HepG2 (cell line): ENCODE measurements around the gene KCNK7. TPM values are rescaled to one million over a fixed set of nuclear protein-coding genes. Genes with fewer than 3 reads are reported as not detected.

ENCODE experiments used
- ATAC-seq: fragments of 200-7000 bp; cut with Tn5 transposase; 3 replicates; pipeline ENCODE4 v1.9.1; 2020; ENCODE audit warnings: mild to moderate bottlenecking, moderate library complexity
- BruUV-seq: library from RNA; stranded (reverse); fragments of 400-500 nt; replicated peaks from 2 replicates; lab custom pipeline; 2021; lab: Mats Ljungman, UMichigan
- CTCF ChIA-PET: fragments of 300-600 bp; formaldehyde crosslinking; extraction: SDS; loops from one replicate; lab custom pipeline; 2021; ENCODE audit warnings: low total read pairs, inconsistent platforms, low intra/inter-chr PET ratio; lab: Yijun Ruan, JAX
- POLR2A ChIA-PET: fragments of 350-600 bp; sonication (Branson Sonifier 250); formaldehyde crosslinking; loops from one replicate; lab custom pipeline; 2020; ENCODE audit warnings: antibody characterized with exemption, inconsistent platforms; lab: Yijun Ruan, JAX
- DNase-seq: peaks from one replicate; pipeline ENCODE4 v3.0.0-alpha.2; 2015; ENCODE audit warnings: low spot score
- FAIRE-seq: peaks from 3 replicates; lab custom pipeline; 2011; peaks lifted over from hg19 to GRCh38; lab: Jason Lieb, UNC
- H2AFZ ChIP-seq: one replicate; pipeline ENCODE4 v1.6.1; 2011; ENCODE audit warnings: low read length, inconsistent platforms
- H3K27ac ChIP-seq: fragments of 300-600 bp; 3 replicates; pipeline ENCODE4 v1.8.0; 2011; ENCODE audit warnings: mixed run types, mild to moderate bottlenecking, mixed read lengths, low read length, inconsistent platforms; ENCODE audit not compliant: insufficient read depth; ENCODE audit errors: extremely low read length
- H3K27me3 ChIP-seq, 2 experiments: fragments of 200-600 bp in 1 of 2; 2 replicates in 1 of 2; 3 replicates in 1 of 2; pipeline versions ENCODE4 v1.6.0 to v1.8.0; 2011; ENCODE audit warnings: low read length in 2 of 2, mild to moderate bottlenecking in 2 of 2, moderate library complexity in 2 of 2, inconsistent platforms in 1 of 2; ENCODE audit not compliant: insufficient read depth in 2 of 2, control insufficient read depth in 1 of 2
- H3K36me3 ChIP-seq, 2 experiments: fragments of 200-600 bp in 1 of 2; replicated peaks in 1 of 2; 2 replicates in 1 of 2; 3 replicates in 1 of 2; pipeline versions ENCODE4 v1.5.1 to v1.8.0; 2011; ENCODE audit warnings: low read length in 2 of 2, inconsistent platforms in 1 of 2; ENCODE audit not compliant: insufficient read depth in 2 of 2, control insufficient read depth in 1 of 2
- H3K4me1 ChIP-seq: 2 replicates; pipeline ENCODE4 v1.5.1; 2012; ENCODE audit warnings: low read length, inconsistent platforms; ENCODE audit not compliant: insufficient read depth
- H3K4me2 ChIP-seq: 2 replicates; pipeline ENCODE4 v1.6.0; 2011; ENCODE audit warnings: low read depth, low read length, inconsistent platforms
- H3K4me3 ChIP-seq, 3 experiments: fragments of 200-600 bp in 1 of 3; sonication (generic), shearing (Covaris generic) in 1 of 3; replicated peaks in 1 of 3; 2 replicates each; pipeline ENCODE4 v1.5.1; 2011 to 2016; ENCODE audit warnings: low read length in 3 of 3, inconsistent platforms in 2 of 3, low read depth in 2 of 3, mild to moderate bottlenecking in 2 of 3, control low read depth in 1 of 3, mixed read lengths in 1 of 3; ENCODE audit not compliant: insufficient read depth in 1 of 3
- H3K79me2 ChIP-seq: one replicate; pipeline ENCODE4 v1.6.1; 2011; ENCODE audit warnings: low read length, inconsistent platforms; ENCODE audit not compliant: insufficient read depth
- H3K9ac ChIP-seq: 2 replicates; pipeline ENCODE4 v1.6.0; 2011; ENCODE audit warnings: mild to moderate bottlenecking, low read depth, low read length, inconsistent platforms; ENCODE audit not compliant: insufficient read depth
- H3K9me3 ChIP-seq: 2 replicates; pipeline ENCODE4 v1.5.1; 2012; ENCODE audit warnings: mild to moderate bottlenecking, low read length
- H4K20me1 ChIP-seq: 2 replicates; pipeline ENCODE4 v1.6.0; 2011; ENCODE audit warnings: inconsistent platforms, mild to moderate bottlenecking, low read length, moderate library complexity; ENCODE audit not compliant: insufficient read depth
- AGO2 ChIP-seq: fragments of 200-400 bp; formaldehyde crosslinking; optimal IDR thresholded peaks from 2 replicates; pipeline ENCODE3; 2017; ENCODE audit warnings: mild to moderate bottlenecking, low read depth, low read length, moderate library complexity
- CEBPB ChIP-seq: IDR thresholded peaks from 2 replicates; pipeline ENCODE4 v1.6.1; 2011; ENCODE audit warnings: low read depth, low read length, improper control_type of control experiment, borderline replicate concordance
- POLR2A ChIP-seq, 2 experiments: IDR thresholded peaks; 2 replicates each; pipeline ENCODE4 v1.6.1; 2011; ENCODE audit warnings: low read depth in 2 of 2, low read length in 2 of 2, mild to moderate bottlenecking in 1 of 2, moderate library complexity in 1 of 2; ENCODE audit not compliant: insufficient read depth in 1 of 2
- TAF15 ChIP-seq: fragments of 200-400 bp; formaldehyde crosslinking; IDR thresholded peaks from one replicate; pipeline ENCODE4 v1.6.1; 2018; ENCODE audit warnings: mild to moderate bottlenecking, low read depth, low read length; ENCODE audit not compliant: poor library complexity, severe bottlenecking
- ZBTB34 ChIP-seq: sonication (generic); formaldehyde crosslinking; IDR thresholded peaks from 2 replicates; pipeline ENCODE4 v1.8.0; 2022; ENCODE audit warnings: mild to moderate bottlenecking, missing genetic modification reagents
- ZNF430 ChIP-seq: sonication (generic); formaldehyde crosslinking; IDR thresholded peaks from 2 replicates; pipeline ENCODE4 v1.9.0; 2021; ENCODE audit warnings: mild to moderate bottlenecking, missing genetic modification reagents
- WGBS: methylation state at CpG from one replicate; pipeline ENCODE4 v1.1.6; 2017; ENCODE audit warnings: low lambda C conversion rate; 5-methylcytosine and 5-hydroxymethylcytosine counted together
- in situ Hi-C: cut with HindIII; loops from 2 replicates; pipeline ENCODE4 v1.10.0; 2017; ENCODE audit warnings: low pct_unique_long_range_greater_than_20kb; ENCODE audit not compliant: extremely low pct_ligation_motif_present
- intact Hi-C: fragments of 100-400 bp; cut with micrococcal nuclease; formaldehyde crosslinking; loops from one replicate; pipeline ENCODE4 v1.10.0; 2022; ENCODE audit not compliant: unreplicated experiment
- polyA plus RNA-seq, 8 experiments: library from polyadenylated mRNA; depleted of rRNA in 3 of 8; stranded (reverse) in 7 of 8; unstranded in 1 of 8; fragments of >200 nt; fragmentation: Illumina TruSeq in 4 of 8; extraction: Trizol in 4 of 8; gene quantifications; 2 replicates each; pipeline versions ENCODE4 v1.2.1 to v1.2.3, GENCODE V29; 2011 to 2016; ENCODE audit warnings: low read depth in 4 of 8, missing spikeins in 1 of 8, mixed read lengths in 1 of 8; ENCODE audit not compliant: insufficient read depth in 1 of 8
- total RNA-seq, 5 experiments: library from RNA; depleted of rRNA; stranded (reverse); fragments of >200 nt; fragmentation: Illumina TruSeq; extraction: Trizol; gene quantifications; 2 replicates each; pipeline ENCODE4 v1.2.3, GENCODE V29; 2016; ENCODE audit warnings: low read depth in 1 of 5

The KCNK7 gene
- total and polyA plus RNA-seq, 2 of the 13 experiments (the other 11 are each of a cell fraction or from before 2014, with no cell fraction given) = 0.11 TPM; not detected in 1

GRCh38 chr11:65580031-65580692 lies 15.4 kb downstream of the KCNK7 start:
- no peaks in the 10 kb centered on the region for H4K20me1 ChIP-seq
- no TSS peak for BruUV-seq
- peaks cover 1% of the 10 kb centered on the region for H3K79me2 ChIP-seq
- CTCF ChIA-PET = no interaction called here
- POLR2A ChIA-PET = interaction anchor here (0.6 kb wide), 1 partner anchor 24 kb away, joined by 3 read pairs; no protein-coding TSS in a partner anchor
- no peaks in the 10 kb centered on the region for H3K27me3 ChIP-seq
- FAIRE-seq = no peak
- WGBS = 100% methylated on average over 5 of the region's 19 CpGs
- TF ChIP-seq ZBTB34 (CRISPR knock-in tag) = no peak
- TF ChIP-seq AGO2 = peak; percentile 12
- no peak for TF ChIP-seq ZNF430 (CRISPR knock-in tag)
- no peak for TF ChIP-seq POLR2A (IDR thresholded peaks at IDR 0.05; ENCODE audit: insufficient read depth in 1 of 2, low read depth in 2 of 2, low read length in 2 of 2)
- TF ChIP-seq, all 625 proteins: peak for 1
- peaks cover 48% of the 10 kb centered on the region for H3K4me1 ChIP-seq
- in situ Hi-C loops = no loop called here
- H3K36me3 ChIP-seq = 0 out of 5 replicates have a peak, but pooled peaks cover 0 to 4% of the 10 kb centered on the region in 2 experiments
- no peak for DNase-seq
- intact Hi-C loops = no loop called here
- no peak for ATAC-seq
- no peak overlapping the region for H3K4me3 ChIP-seq
- H3K9me3 ChIP-seq = no peaks in the 10 kb centered on the region
- H3K9ac ChIP-seq = no peak overlapping the region
- H3K4me2 ChIP-seq = no peak overlapping the region
- no peak overlapping the region for H3K27ac ChIP-seq
- no peak overlapping the region for H2AFZ ChIP-seq

DNA sequence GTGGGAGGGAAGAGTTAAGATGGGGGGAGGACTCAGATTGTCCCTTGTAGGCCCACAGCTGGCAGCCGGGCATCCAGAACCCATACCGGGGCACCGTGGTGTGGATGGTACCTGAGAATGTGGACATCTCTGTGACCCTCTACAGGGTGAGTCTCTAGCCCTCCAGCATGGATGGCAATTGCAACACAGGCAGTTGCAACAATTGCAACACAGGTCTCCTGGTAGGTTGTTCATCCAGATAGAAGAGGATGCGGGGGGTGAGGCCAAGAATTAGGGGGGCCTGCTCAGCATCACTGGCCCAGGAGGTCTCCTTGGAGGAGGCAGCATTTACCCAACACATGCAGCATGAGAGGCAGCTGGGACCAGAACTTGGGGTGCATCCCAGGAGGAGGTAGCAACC lies 16.3 kb downstream of the KCNK7 start:
- in situ Hi-C loops = loop anchor here (5.0 kb wide), 1 partner anchor 33 kb away; the partner anchor contains the start of gene MAP3K11

More for the DNA sequence above, 16.3 kb downstream of the KCNK7 start:
- Histone ChIP-seq H3K79me2 (peaks cover 1% of the 10 kb centered on the region), H3K36me3 (0 out of 5 replicates have a peak, but pooled peaks cover 0 to 4% of the 10 kb centered on the region in 2 experiments), H3K27ac (no peak overlapping the region), H3K4me2 (no peak overlapping the region), H3K9me3 (no peaks in the 10 kb centered on the region), H4K20me1 (no peaks in the 10 kb centered on the region), H3K9ac (no peak overlapping the region), H3K27me3 (no peaks in the 10 kb centered on the region), H3K4me1 (peaks cover 53% of the 10 kb centered on the region), H3K4me3 (no peak overlapping the region), H2AFZ (no peak overlapping the region)
- CTCF ChIA-PET = no interaction called here
- peak; percentile 81 for TF ChIP-seq CEBPB
- TF ChIP-seq TAF15 = no peak
- intact Hi-C loops = no loop called here
- DNase-seq (no peak), ATAC-seq (no peak), FAIRE-seq (no peak)
- WGBS = 73% methylated on average over 4 of the region's 4 CpGs
- POLR2A ChIA-PET = no interaction called here
- no TSS peak for BruUV-seq
